B cell (primary cell): ENCODE results near the gene TTC22. TPM values are rescaled to one million over a fixed set of nuclear protein-coding genes. Genes with fewer than 3 reads are reported as not detected.

Source experiments
- ATAC-seq: fragments of 200-7000 bp; cut with Tn5 transposase; one replicate; pipeline ENCODE4 v1.10.0; 2021; ENCODE audit warnings: low read depth, mild to moderate bottlenecking, moderate number of reproducible peaks, moderate library complexity
- CTCF ChIA-PET: fragments of 350-600 bp; sonication (Branson Sonifier 250); formaldehyde crosslinking; loops from one replicate; lab custom pipeline; 2021; ENCODE audit warnings: antibody characterized with exemption, inconsistent platforms; lab: Charles Lee
- POLR2A ChIA-PET: fragments of 350-600 bp; sonication (Branson Sonifier 250); formaldehyde crosslinking; loops from one replicate; lab custom pipeline; 2021; ENCODE audit warnings: antibody characterized with exemption; lab: Charles Lee
- DNase-seq: peaks from one replicate; pipeline ENCODE4 v3.0.0; 2013
- H2AFZ ChIP-seq: 2 replicates; pipeline ENCODE4 v1.6.1; 2012; ENCODE audit warnings: mild to moderate bottlenecking, low read depth, low read length; ENCODE audit not compliant: insufficient read depth, poor library complexity, severe bottlenecking
- H3K27ac ChIP-seq, 2 donors: 1 replicate in 1 of 2; 2 replicates in 1 of 2; pipeline ENCODE4 v1.5.1; 2012 to 2013; ENCODE audit warnings: low read length in 2 of 2, mild to moderate bottlenecking in 2 of 2, moderate library complexity in 1 of 2
- H3K27me3 ChIP-seq, 4 experiments: fragments of 200-600 bp in 1 of 4; sonication (generic) in 1 of 4; replicated peaks in 1 of 4; 1 replicate in 2 of 4; 2 replicates in 2 of 4; pipeline versions ENCODE4 v1.6.1 to v1.7.0; 2013 to 2016; ENCODE audit warnings: low read length in 3 of 4, mild to moderate bottlenecking in 2 of 4, mixed read lengths in 1 of 4, moderate library complexity in 1 of 4; ENCODE audit not compliant: insufficient read depth in 4 of 4, control insufficient read depth in 3 of 4; ENCODE audit errors: control extremely low read depth in 1 of 4
- H3K36me3 ChIP-seq, 2 experiments: replicated peaks in 1 of 2; 1 replicate in 1 of 2; 2 replicates in 1 of 2; pipeline versions ENCODE4 v1.6.1 to v1.7.1; 2013; ENCODE audit warnings: low read length in 1 of 2; ENCODE audit not compliant: insufficient read depth in 2 of 2, control insufficient read depth in 1 of 2; ENCODE audit errors: control extremely low read depth in 1 of 2, extremely low read depth in 1 of 2
- H3K4me1 ChIP-seq, 2 donors: fragments of 200-600 bp in 1 of 2; sonication (generic) in 1 of 2; 1 replicate in 1 of 2; 2 replicates in 1 of 2; pipeline versions ENCODE4 v1.5.1 to v1.6.1; 2013 to 2017; ENCODE audit warnings: low read length in 2 of 2; ENCODE audit not compliant: control insufficient read depth in 2 of 2, insufficient read depth in 2 of 2
- H3K4me2 ChIP-seq: replicated peaks from 2 replicates; pipeline ENCODE3; 2012; ENCODE audit warnings: mild to moderate bottlenecking, low read depth, low read length; ENCODE audit not compliant: poor library complexity, severe bottlenecking
- H3K4me3 ChIP-seq, 5 experiments: fragments of 200-600 bp in 1 of 5; sonication (generic) in 1 of 5; 1 replicate in 3 of 5; 2 replicates in 2 of 5; pipeline versions ENCODE4 v1.5.1 to v1.7.0; 2011 to 2016; ENCODE audit warnings: low read length in 4 of 5, mild to moderate bottlenecking in 4 of 5, low read depth in 2 of 5, control low read depth in 1 of 5, moderate library complexity in 1 of 5; ENCODE audit not compliant: insufficient read depth in 1 of 5; ENCODE audit errors: control extremely low read depth in 1 of 5, extremely low read depth in 1 of 5
- H3K79me2 ChIP-seq: fragments of 200-600 bp; sonication (generic); one replicate; pipeline ENCODE4 v1.6.0; 2016; ENCODE audit warnings: low read length; ENCODE audit not compliant: control insufficient read depth, insufficient read depth
- H3K9ac ChIP-seq: fragments of 200-600 bp; sonication (generic); 2 replicates; pipeline ENCODE4 v1.6.1; 2017; ENCODE audit warnings: mild to moderate bottlenecking, low read length, moderate library complexity
- H3K9me3 ChIP-seq, 3 donors: one replicate each; pipeline versions ENCODE4 v1.6.1 to v1.7.1; 2013; ENCODE audit warnings: low read length in 2 of 3; ENCODE audit not compliant: control insufficient read depth in 2 of 3, insufficient read depth in 1 of 3; ENCODE audit errors: control extremely low read depth in 1 of 3
- H4K20me1 ChIP-seq: 2 replicates; pipeline ENCODE4 v1.6.0; 2012; ENCODE audit warnings: mild to moderate bottlenecking, low read length; ENCODE audit not compliant: insufficient read depth, control insufficient read depth, poor library complexity, severe bottlenecking
- H3K27ac Mint-ChIP-seq: one replicate; pipeline ENCODE4 v1.8.0; 2021; ENCODE audit warnings: mixed read lengths
- H3K27me3 Mint-ChIP-seq: one replicate; pipeline ENCODE4 v1.8.0; 2021; ENCODE audit warnings: mixed read lengths
- H3K4me1 Mint-ChIP-seq: one replicate; pipeline ENCODE4 v1.8.0; 2021; ENCODE audit warnings: mixed read lengths
- H3K4me3 Mint-ChIP-seq: one replicate; pipeline ENCODE4 v1.8.0; 2021; ENCODE audit warnings: mixed read lengths
- H3K9me3 Mint-ChIP-seq: one replicate; pipeline ENCODE4 v1.8.0; 2022; ENCODE audit warnings: mixed read lengths; ENCODE audit not compliant: insufficient read depth
- CTCF ChIP-seq: fragments of 200-600 bp; IDR thresholded peaks from one replicate; pipeline ENCODE4 v1.8.0; 2022; ENCODE audit warnings: antibody characterized with exemption, mild to moderate bottlenecking
- EZH2 ChIP-seq: IDR thresholded peaks from 2 replicates; pipeline ENCODE4 v1.6.1; 2012; ENCODE audit warnings: borderline replicate concordance, low read depth, mild to moderate bottlenecking, moderate library complexity, low read length; ENCODE audit not compliant: insufficient read depth, poor library complexity, severe bottlenecking
- WGBS: methylation state at CpG from one replicate; pipeline ENCODE4 v1.1.5; 2013; ENCODE audit warnings: missing lambda C conversion rate; ENCODE audit not compliant: insufficient coverage; 5-methylcytosine and 5-hydroxymethylcytosine counted together
- intact Hi-C: fragments of 100-400 bp; cut with micrococcal nuclease; formaldehyde crosslinking; loops from one replicate; pipeline ENCODE4 v1.10.0; 2022
- polyA plus RNA-seq: library from polyadenylated mRNA; depleted of rRNA; stranded (reverse); fragments of >200 nt; gene quantifications from 2 replicates; pipeline ENCODE4 v1.2.3, GENCODE V29; 2012
- total RNA-seq, 2 donors: library from RNA; stranded (reverse); fragments of 120-200 nt in 1 of 2; gene quantifications; 1 replicate in 1 of 2; 2 replicates in 1 of 2; pipeline versions ENCODE4 v1.2.3 to v1.2.4, GENCODE V29; 2013 to 2022

The TTC22 gene
- total and polyA plus RNA-seq, 2 donors (not counting 1 experiment from before 2014, with no cell fraction given) = 7.8 to 10.9 TPM

- WGBS = 100% methylated on average over 7 of the region's 9 CpGs
- no peaks in the 10 kb centered on the region for H3K27me3 ChIP-seq
- ChIA-PET POLR2A (no interaction called here), CTCF (no interaction called here)
- H3K36me3 ChIP-seq = peaks cover 0 to 6% of the 10 kb centered on the region in 2 experiments
- H3K4me1 ChIP-seq = no peaks in the 10 kb centered on the region
- Mint-ChIP-seq H3K9me3 (no peaks in the 10 kb centered on the region), H3K27ac (no peak overlapping the region), H3K4me3 (no peak overlapping the region), H3K4me1 (peaks cover under 1% of the 10 kb centered on the region), H3K27me3 (no peaks in the 10 kb centered on the region)
- no peak overlapping the region for H3K27ac ChIP-seq
- no peak overlapping the region for H2AFZ ChIP-seq
- H3K9ac ChIP-seq = no peak overlapping the region
- ATAC-seq (no peak), DNase-seq (no peak)
- intact Hi-C loops = no loop called here
- no peak overlapping the region for H3K4me3 ChIP-seq
- no peaks in the 10 kb centered on the region for H4K20me1 ChIP-seq
- no peaks in the 10 kb centered on the region for H3K9me3 ChIP-seq
- no peaks in the 10 kb centered on the region for H3K79me2 ChIP-seq
- TF ChIP-seq EZH2 = no peak
- no peak for TF ChIP-seq CTCF
- H3K4me2 ChIP-seq = no peak overlapping the region
Measured at GRCh38 chr1:54757833-54758232, 43.3 kb downstream of the TTC22 start.

- ChIA-PET POLR2A (no interaction called here), CTCF (no interaction called here)
- Histone ChIP-seq H3K9ac (no peak overlapping the region), H4K20me1 (no peaks in the 10 kb centered on the region), H3K27ac (no peak overlapping the region), H3K9me3 (no peaks in the 10 kb centered on the region), H3K36me3 (peaks cover 0 to 6% of the 10 kb centered on the region in 2 experiments), H2AFZ (no peak overlapping the region), H3K27me3 (no peaks in the 10 kb centered on the region), H3K4me2 (no peak overlapping the region), H3K4me1 (no peaks in the 10 kb centered on the region), H3K79me2 (no peaks in the 10 kb centered on the region), H3K4me3 (no peak overlapping the region)
- H3K4me1 Mint-ChIP-seq = no peaks in the 10 kb centered on the region
- peaks cover 2% of the 10 kb centered on the region for H3K27me3 Mint-ChIP-seq
- H3K9me3 Mint-ChIP-seq = no peaks in the 10 kb centered on the region
- H3K4me3 Mint-ChIP-seq = no peak overlapping the region
- no peak overlapping the region for H3K27ac Mint-ChIP-seq
- 95% methylated on average over 24 of the region's 25 CpGs for WGBS
- ATAC-seq = no peak
- intact Hi-C loops = no loop called here
- TF ChIP-seq EZH2 (no peak), CTCF (no peak)
- DNase-seq = no peak
Measured at GRCh38 chr1:54754486-54755285, 46.4 kb downstream of the TTC22 start.
